ENCODE data around the gene PIGH. TPM values are rescaled to one million over a fixed set of nuclear protein-coding genes. Genes with fewer than 3 reads are reported as not detected.

PIGH gene
- total RNA-seq, 1 experiment from 2014 or later, result 19.0 TPM

DNA sequence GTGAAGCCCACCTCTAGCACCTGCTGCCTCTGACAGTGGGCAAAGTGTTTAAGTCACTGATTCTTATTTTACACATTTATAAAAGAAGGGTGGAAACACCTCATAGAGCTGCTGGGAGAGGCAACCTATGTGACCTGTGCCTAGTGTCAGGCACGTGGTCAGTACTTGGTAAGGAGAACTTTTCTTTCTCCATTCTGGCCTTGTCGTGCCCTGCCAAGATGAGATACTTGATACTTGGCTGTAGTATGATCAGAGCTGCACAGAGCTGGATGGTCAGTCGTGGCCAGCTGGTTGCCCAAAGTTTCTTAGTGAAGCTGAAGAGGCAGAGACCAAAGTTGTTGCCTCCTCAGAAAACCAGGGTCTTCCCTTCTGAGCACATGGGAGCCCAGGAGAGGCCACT is 42.4 kb downstream of the PIGH start:
- no peaks in the 10 kb centered on the region for H3K27me3 Mint-ChIP-seq (ENCODE audit: unreplicated experiment)
- BruUV-seq (replicated peaks), result no TSS peak
- TF ChIP-seq, protein P1, sequence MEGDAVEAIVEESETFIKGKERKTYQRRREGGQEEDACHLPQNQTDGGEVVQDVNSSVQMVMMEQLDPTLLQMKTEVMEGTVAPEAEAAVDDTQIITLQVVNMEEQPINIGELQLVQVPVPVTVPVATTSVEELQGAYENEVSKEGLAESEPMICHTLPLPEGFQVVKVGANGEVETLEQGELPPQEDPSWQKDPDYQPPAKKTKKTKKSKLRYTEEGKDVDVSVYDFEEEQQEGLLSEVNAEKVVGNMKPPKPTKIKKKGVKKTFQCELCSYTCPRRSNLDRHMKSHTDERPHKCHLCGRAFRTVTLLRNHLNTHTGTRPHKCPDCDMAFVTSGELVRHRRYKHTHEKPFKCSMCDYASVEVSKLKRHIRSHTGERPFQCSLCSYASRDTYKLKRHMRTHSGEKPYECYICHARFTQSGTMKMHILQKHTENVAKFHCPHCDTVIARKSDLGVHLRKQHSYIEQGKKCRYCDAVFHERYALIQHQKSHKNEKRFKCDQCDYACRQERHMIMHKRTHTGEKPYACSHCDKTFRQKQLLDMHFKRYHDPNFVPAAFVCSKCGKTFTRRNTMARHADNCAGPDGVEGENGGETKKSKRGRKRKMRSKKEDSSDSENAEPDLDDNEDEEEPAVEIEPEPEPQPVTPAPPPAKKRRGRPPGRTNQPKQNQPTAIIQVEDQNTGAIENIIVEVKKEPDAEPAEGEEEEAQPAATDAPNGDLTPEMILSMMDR (IDR thresholded peaks at IDR 0.05; ENCODE audit: unreplicated experiment), result no peak
- H3K4me1 Mint-ChIP-seq (ENCODE audit: low read depth, unreplicated experiment), result no peaks in the 10 kb centered on the region
- no peak overlapping the region for H3K27ac Mint-ChIP-seq (ENCODE audit: unreplicated experiment)
- DNase-seq, result no peak
- CTCF ChIA-PET, result interaction anchor here (1.0 to 1.4 kb wide), 2 partner anchors 13 to 31 kb away, joined by 3 read pairs; no protein-coding TSS in a partner anchor
- intact Hi-C loops (cut with micrococcal nuclease; ENCODE audit: unreplicated experiment), result no loop called here
- H3K36me3 Mint-ChIP-seq (ENCODE audit: insufficient read depth, unreplicated experiment), result no peaks in the 10 kb centered on the region
- H3K4me3 Mint-ChIP-seq (ENCODE audit: low read depth, unreplicated experiment), result no peak overlapping the region
- H3K9me3 Mint-ChIP-seq (ENCODE audit: low read depth, unreplicated experiment), result no peaks in the 10 kb centered on the region

DNA sequence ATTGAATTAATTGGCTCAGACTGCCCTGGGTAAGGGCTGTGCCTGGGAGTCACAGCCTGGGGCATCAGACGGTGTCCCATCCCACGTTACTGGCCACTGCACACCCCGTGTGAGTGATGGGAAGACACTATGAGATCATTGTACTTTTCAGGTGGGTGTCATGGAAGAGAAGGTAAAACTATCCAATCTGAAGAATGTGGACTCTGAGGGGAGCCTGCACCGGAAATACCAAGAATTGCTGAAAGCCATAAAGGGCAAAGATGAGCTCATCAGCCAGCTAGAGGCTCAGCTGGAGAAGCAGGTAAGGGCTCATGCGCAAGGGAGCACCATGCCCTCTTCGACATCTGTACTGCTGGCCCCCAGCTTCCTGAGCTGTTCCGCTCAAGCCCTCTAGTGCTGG is 43.0 kb downstream of the PIGH start:
- no TSS peak for BruUV-seq (replicated peaks)
- H3K27me3 Mint-ChIP-seq (ENCODE audit: unreplicated experiment), result no peaks in the 10 kb centered on the region
- DNase-seq, result no peak
- H3K9me3 Mint-ChIP-seq (ENCODE audit: low read depth, unreplicated experiment), result no peaks in the 10 kb centered on the region
- TF ChIP-seq, protein P1 (IDR thresholded peaks at IDR 0.05; ENCODE audit: unreplicated experiment), result no peak
- intact Hi-C loops (cut with micrococcal nuclease; ENCODE audit: unreplicated experiment), result no loop called here
- H3K4me3 Mint-ChIP-seq (ENCODE audit: low read depth, unreplicated experiment), result no peak overlapping the region
- CTCF ChIA-PET, result interaction anchor here (1.0 to 1.4 kb wide), 2 partner anchors 14 to 30 kb away, joined by 3 read pairs; no protein-coding TSS in a partner anchor
- H3K36me3 Mint-ChIP-seq (ENCODE audit: insufficient read depth, unreplicated experiment), result no peaks in the 10 kb centered on the region
- no peaks in the 10 kb centered on the region for H3K4me1 Mint-ChIP-seq (ENCODE audit: low read depth, unreplicated experiment)
- no peak overlapping the region for H3K27ac Mint-ChIP-seq (ENCODE audit: unreplicated experiment)

DNA sequence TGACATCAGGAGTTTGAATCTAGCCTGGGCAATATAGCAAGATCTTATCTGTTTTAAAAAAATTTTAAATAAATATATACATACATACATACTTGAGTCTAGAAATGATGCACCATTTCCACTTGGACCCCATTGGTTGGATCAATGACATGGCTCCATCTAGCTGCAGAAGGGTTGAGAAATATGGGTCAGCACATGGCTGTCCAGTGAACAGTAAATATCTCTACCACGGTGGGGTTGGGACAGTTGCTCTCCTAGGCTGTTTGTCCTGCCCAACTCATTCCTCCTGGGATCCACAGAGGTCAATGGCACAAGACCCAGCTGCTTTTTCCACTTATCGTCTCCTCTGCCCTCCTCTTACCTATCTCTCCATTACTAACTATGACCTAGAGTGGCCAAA is 43.4 kb downstream of the PIGH start:
- H3K27ac Mint-ChIP-seq (ENCODE audit: unreplicated experiment), result no peak overlapping the region
- BruUV-seq (replicated peaks), result no TSS peak
- intact Hi-C loops (cut with micrococcal nuclease; ENCODE audit: unreplicated experiment), result no loop called here
- no peak overlapping the region for H3K4me3 Mint-ChIP-seq (ENCODE audit: low read depth, unreplicated experiment)
- no peaks in the 10 kb centered on the region for H3K9me3 Mint-ChIP-seq (ENCODE audit: low read depth, unreplicated experiment)
- CTCF ChIA-PET, result interaction anchor here (1.4 kb wide), 1 partner anchor 14 kb away, joined by 3 read pairs; no protein-coding TSS in a partner anchor
- H3K36me3 Mint-ChIP-seq (ENCODE audit: insufficient read depth, unreplicated experiment), result no peaks in the 10 kb centered on the region
- no peaks in the 10 kb centered on the region for H3K27me3 Mint-ChIP-seq (ENCODE audit: unreplicated experiment)
- no peak for DNase-seq
- H3K4me1 Mint-ChIP-seq (ENCODE audit: low read depth, unreplicated experiment), result no peaks in the 10 kb centered on the region
- TF ChIP-seq, protein P1 (IDR thresholded peaks at IDR 0.05; ENCODE audit: unreplicated experiment), result no peak

DNA sequence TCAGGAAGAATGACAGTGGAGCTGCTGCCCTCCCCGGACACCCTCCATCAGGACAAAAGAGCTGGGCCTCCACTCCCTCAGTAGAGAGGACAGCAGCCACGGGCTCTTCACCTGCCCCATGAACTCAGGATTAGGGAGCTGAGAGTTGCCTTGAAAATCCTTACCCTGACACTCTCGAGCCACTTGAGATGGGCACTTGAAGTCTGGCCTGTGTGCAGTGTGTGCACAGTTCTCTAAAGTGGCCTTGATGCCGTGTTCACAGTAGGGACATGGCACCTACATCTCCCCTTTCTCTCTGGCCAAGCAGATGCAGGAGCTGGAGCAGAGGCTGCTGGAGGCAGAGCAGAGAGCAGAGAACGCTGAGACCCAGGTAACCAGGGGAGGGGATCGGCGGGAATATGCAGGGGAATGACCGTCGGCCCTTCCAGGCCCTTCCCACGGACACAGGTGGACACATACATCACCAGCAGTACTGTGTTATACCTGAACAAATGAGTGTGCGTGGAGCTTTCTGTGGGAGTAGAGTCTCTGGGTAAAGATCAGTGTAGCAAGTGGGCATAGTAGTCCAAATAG is 44.5 kb downstream of the PIGH start:
- TF ChIP-seq, protein P1 (IDR thresholded peaks at IDR 0.05; ENCODE audit: unreplicated experiment), result no peak
- intact Hi-C loops (cut with micrococcal nuclease; ENCODE audit: unreplicated experiment), result no loop called here
- Mint-ChIP-seq H3K9me3 (ENCODE audit: low read depth, unreplicated experiment) (no peaks in the 10 kb centered on the region), H3K4me1 (ENCODE audit: low read depth, unreplicated experiment) (no peaks in the 10 kb centered on the region), H3K27ac (ENCODE audit: unreplicated experiment) (no peak overlapping the region), H3K27me3 (ENCODE audit: unreplicated experiment) (no peaks in the 10 kb centered on the region), H3K36me3 (ENCODE audit: insufficient read depth, unreplicated experiment) (no peaks in the 10 kb centered on the region), H3K4me3 (ENCODE audit: low read depth, unreplicated experiment) (no peak overlapping the region)
- no TSS peak for BruUV-seq (replicated peaks)
- DNase-seq, result no peak
- CTCF ChIA-PET, result interaction anchor here (0.9 kb wide), 1 partner anchor 16 kb away, joined by 3 read pairs; no protein-coding TSS in a partner anchor
